ENCODE measurements around the gene IL16.

IL16 gene

GRCh38 chr15:81294516-81294880 is 97.8 kb downstream of the IL16 start:
- no peak for FAIRE-seq
- TF ChIP-seq TAF1 (IDR thresholded peaks at IDR 0.05; ENCODE audit: borderline replicate concordance, low read depth, low read length) (no peak), POLR2A (IDR thresholded peaks at IDR 0.05; ENCODE audit: low read depth, low read length) (no peak), POLR2AphosphoS5 (IDR thresholded peaks at IDR 0.05; ENCODE audit: low read depth, low read length) (no peak; the same call in 1 of the 2 replicates)
- no peak for DNase-seq (ENCODE audit: insufficient read length)

GRCh38 chr15:81295486-81296121 is 98.9 kb downstream of the IL16 start:
- TF ChIP-seq POLR2AphosphoS5 (IDR thresholded peaks at IDR 0.05; ENCODE audit: low read depth, low read length) (no peak), POLR2A (IDR thresholded peaks at IDR 0.05; ENCODE audit: low read depth, low read length) (no peak), TAF1 (IDR thresholded peaks at IDR 0.05; ENCODE audit: borderline replicate concordance, low read depth, low read length) (no peak)
- FAIRE-seq (no peak), DNase-seq (ENCODE audit: insufficient read length) (no peak)

- FAIRE-seq = no peak
- TF ChIP-seq POLR2A (IDR thresholded peaks at IDR 0.05; ENCODE audit: low read depth, low read length) = no peak
- TF ChIP-seq POLR2AphosphoS5 (IDR thresholded peaks at IDR 0.05; ENCODE audit: low read depth, low read length) = no peak
- DNase-seq (ENCODE audit: insufficient read length) = no peak
These were observed 99.5 kb downstream of the IL16 start for GRCh38 chr15:81296186-81296585.

GRCh38 chr15:81296673-81297072 is 100.0 kb downstream of the IL16 start:
- FAIRE-seq (peak; percentile 100), DNase-seq (ENCODE audit: insufficient read length) (peak; percentile 43)
- peak; percentile 43 for TF ChIP-seq POLR2AphosphoS5 (IDR thresholded peaks at IDR 0.05; ENCODE audit: low read depth, low read length)
- TF ChIP-seq POLR2A (IDR thresholded peaks at IDR 0.05; ENCODE audit: low read depth, low read length) = peak; percentile 82
- no peak for TF ChIP-seq TAF1 (IDR thresholded peaks at IDR 0.05; ENCODE audit: borderline replicate concordance, low read depth, low read length)

- DNase-seq (ENCODE audit: insufficient read length) = no peak
- no peak for FAIRE-seq
These were observed 100.5 kb downstream of the IL16 start for GRCh38 chr15:81297147-81297572.

GRCh38 chr15:81297603-81298575 is 101.2 kb downstream of the IL16 start:
- TF ChIP-seq TAF1 (IDR thresholded peaks at IDR 0.05; ENCODE audit: borderline replicate concordance, low read depth, low read length) (no peak), POLR2A (IDR thresholded peaks at IDR 0.05; ENCODE audit: low read depth, low read length) (peak; percentile 33)
- FAIRE-seq (peak; percentile 68), DNase-seq (ENCODE audit: insufficient read length) (no peak)

More at GRCh38 chr15:81297147-81297572, 100.5 kb downstream of the IL16 start:
- TF ChIP-seq POLR2A (IDR thresholded peaks at IDR 0.05; ENCODE audit: low read depth, low read length) (no peak), POLR2AphosphoS5 (IDR thresholded peaks at IDR 0.05; ENCODE audit: low read depth, low read length) (no peak), TAF1 (IDR thresholded peaks at IDR 0.05; ENCODE audit: borderline replicate concordance, low read depth, low read length) (no peak)

- no peak for TF ChIP-seq POLR2AphosphoS5 (IDR thresholded peaks at IDR 0.05; ENCODE audit: low read depth, low read length)
- 0 out of 2 replicates have a peak, but pooled peaks have one; percentile 24 for TF ChIP-seq POLR2A (IDR thresholded peaks at IDR 0.05; ENCODE audit: low read depth, low read length)
- TF ChIP-seq TAF1 (IDR thresholded peaks at IDR 0.05; ENCODE audit: borderline replicate concordance, low read depth, low read length) = no peak
- FAIRE-seq (peak; percentile 54), DNase-seq (ENCODE audit: insufficient read length) (no peak)
These were observed 101.9 kb downstream of the IL16 start for GRCh38 chr15:81298611-81299010.

GRCh38 chr15:81299156-81299555 is 102.5 kb downstream of the IL16 start:
- DNase-seq (ENCODE audit: insufficient read length) (no peak), FAIRE-seq (no peak)
- no peak for TF ChIP-seq POLR2A (IDR thresholded peaks at IDR 0.05; ENCODE audit: low read depth, low read length)
- no peak for TF ChIP-seq POLR2AphosphoS5 (IDR thresholded peaks at IDR 0.05; ENCODE audit: low read depth, low read length)
- no peak for TF ChIP-seq TAF1 (IDR thresholded peaks at IDR 0.05; ENCODE audit: borderline replicate concordance, low read depth, low read length)

GRCh38 chr15:81299630-81300273 is 103.1 kb downstream of the IL16 start:
- DNase-seq (ENCODE audit: insufficient read length) (no peak), FAIRE-seq (no peak)
- TF ChIP-seq POLR2AphosphoS5 (IDR thresholded peaks at IDR 0.05; ENCODE audit: low read depth, low read length) (no peak), TAF1 (IDR thresholded peaks at IDR 0.05; ENCODE audit: borderline replicate concordance, low read depth, low read length) (no peak), POLR2A (IDR thresholded peaks at IDR 0.05; ENCODE audit: low read depth, low read length) (no peak)

- DNase-seq (ENCODE audit: insufficient read length) (no peak), FAIRE-seq (no peak)
- TF ChIP-seq TAF1 (IDR thresholded peaks at IDR 0.05; ENCODE audit: borderline replicate concordance, low read depth, low read length) (no peak), POLR2A (IDR thresholded peaks at IDR 0.05; ENCODE audit: low read depth, low read length) (no peak)
These were observed 104.7 kb downstream of the IL16 start for GRCh38 chr15:81301385-81301784.

- DNase-seq (ENCODE audit: insufficient read length) (peak; percentile 51), FAIRE-seq (peak; percentile 98)
- TF ChIP-seq POLR2AphosphoS5 (IDR thresholded peaks at IDR 0.05; ENCODE audit: low read depth, low read length) (peak; percentile 59), TAF1 (IDR thresholded peaks at IDR 0.05; ENCODE audit: borderline replicate concordance, low read depth, low read length) (no peak), POLR2A (IDR thresholded peaks at IDR 0.05; ENCODE audit: low read depth, low read length) (no peak; the same call in 1 of the 2 replicates)
These were observed 105.2 kb downstream of the IL16 start for GRCh38 chr15:81301815-81302399.
